Measurements from ENCODE around the gene ZBTB34.
"Not testable (repeated sequence)": the region's sequence is repeated elsewhere in the genome, so short reads cannot be mapped to it uniquely, and the experiment has no call there.

Gene ZBTB34

GRCh38 chr9:126860077-126860756 is at the start of gene ZBTB34:
ZBTB34 (plus strand) TSS chr9:126860639; CDS start chr9:126879400, 18,761 bp downstream.
- DNase-seq (ENCODE audit: low read depth in 2 of 2): peak; percentile 43 to 62

GRCh38 chr9:126813072-126813471 is 47.4 kb upstream of the ZBTB34 start:
- no peak for DNase-seq (ENCODE audit: low read depth in 2 of 2)

GRCh38 chr9:126814091-126814490 is 46.3 kb upstream of the ZBTB34 start:
- no peak for DNase-seq (ENCODE audit: low read depth in 2 of 2)

- not testable (repeated sequence) for DNase-seq (ENCODE audit: low read depth in 2 of 2)
Measured at GRCh38 chr9:126817615-126818014, 42.8 kb upstream of the ZBTB34 start.

GRCh38 chr9:126818482-126818881 is 42.0 kb upstream of the ZBTB34 start:
- no peak for DNase-seq (ENCODE audit: low read depth in 2 of 2)

GRCh38 chr9:126819482-126819881 is 41.0 kb upstream of the ZBTB34 start:
- DNase-seq (ENCODE audit: low read depth in 2 of 2): no peak

- no peak for DNase-seq (ENCODE audit: low read depth in 2 of 2)
Measured at GRCh38 chr9:126822278-126822677, 38.2 kb upstream of the ZBTB34 start.

GRCh38 chr9:126822873-126823272 is 37.6 kb upstream of the ZBTB34 start:
- no peak for DNase-seq (ENCODE audit: low read depth in 2 of 2)

- not testable (repeated sequence) for DNase-seq (ENCODE audit: low read depth in 2 of 2)
Measured at GRCh38 chr9:126824052-126824451, 36.4 kb upstream of the ZBTB34 start.

- DNase-seq (ENCODE audit: low read depth in 2 of 2): no peak
Measured at GRCh38 chr9:126827227-126827626, 33.2 kb upstream of the ZBTB34 start.

- no peak for DNase-seq (ENCODE audit: low read depth in 2 of 2)
Measured at GRCh38 chr9:126829035-126829434, 31.4 kb upstream of the ZBTB34 start.

GRCh38 chr9:126830827-126831226 is 29.6 kb upstream of the ZBTB34 start:
- DNase-seq (ENCODE audit: low read depth in 2 of 2): no peak

GRCh38 chr9:126832440-126832839 is 28.0 kb upstream of the ZBTB34 start:
- DNase-seq (ENCODE audit: low read depth in 2 of 2): no peak

GRCh38 chr9:126833020-126833419 is 27.4 kb upstream of the ZBTB34 start:
- DNase-seq (ENCODE audit: low read depth in 2 of 2): no peak

GRCh38 chr9:126833710-126834345 is 26.6 kb upstream of the ZBTB34 start:
- no peak for DNase-seq (ENCODE audit: low read depth in 2 of 2)

GRCh38 chr9:126834672-126835071 is 25.8 kb upstream of the ZBTB34 start:
- no peak for DNase-seq (ENCODE audit: low read depth in 2 of 2)

- no peak for DNase-seq (ENCODE audit: low read depth in 2 of 2)
Measured at GRCh38 chr9:126836216-126836615, 24.2 kb upstream of the ZBTB34 start.

- no peak for DNase-seq (ENCODE audit: low read depth in 2 of 2)
Measured at GRCh38 chr9:126838055-126838811, 22.2 kb upstream of the ZBTB34 start.

GRCh38 chr9:126838895-126839294 is 21.5 kb upstream of the ZBTB34 start:
- DNase-seq (ENCODE audit: low read depth in 2 of 2): no peak

- DNase-seq (ENCODE audit: low read depth in 2 of 2): no peak
Measured at GRCh38 chr9:126839301-126839700, 21.1 kb upstream of the ZBTB34 start.

GRCh38 chr9:126842220-126842842 is 18.1 kb upstream of the ZBTB34 start:
- no peak for DNase-seq (ENCODE audit: low read depth in 2 of 2)
